Effector memory CD8-positive, alpha-beta T cell (primary cell): Measurements from ENCODE around the gene ARHGAP18.

Source experiments
- ATAC-seq: fragments of 150-1000 bp; cut with Tn5 transposase; replicated peaks from 2 replicates; pipeline ENCODE4 v1.10.0; 2021; ENCODE audit warnings: mild to moderate bottlenecking, moderate library complexity
- DNase-seq, 3 experiments: peaks; one replicate each; pipeline ENCODE4 v3.0.0; 2021
- H3K27ac Mint-ChIP-seq, 2 donors: one replicate each; pipeline ENCODE4 v1.8.0; 2022; ENCODE audit warnings: mild to moderate bottlenecking in 2 of 2, mixed read lengths in 2 of 2, moderate library complexity in 2 of 2
- H3K27me3 Mint-ChIP-seq, 2 donors: one replicate each; pipeline ENCODE4 v1.8.0; 2022; ENCODE audit warnings: mixed read lengths in 2 of 2
- H3K36me3 Mint-ChIP-seq: one replicate; pipeline ENCODE4 v1.8.0; 2022; ENCODE audit warnings: mild to moderate bottlenecking, moderate library complexity, mixed read lengths; ENCODE audit not compliant: insufficient read depth
- H3K4me1 Mint-ChIP-seq, 2 donors: one replicate each; pipeline ENCODE4 v1.8.0; 2022; ENCODE audit warnings: low read depth in 2 of 2, mixed read lengths in 2 of 2
- H3K4me3 Mint-ChIP-seq, 2 donors: one replicate each; pipeline ENCODE4 v1.8.0; 2022; ENCODE audit warnings: mild to moderate bottlenecking in 2 of 2, mixed read lengths in 2 of 2, moderate library complexity in 2 of 2
- H3K9me3 Mint-ChIP-seq, 2 donors: one replicate each; pipeline ENCODE4 v1.8.0; 2022; ENCODE audit warnings: mixed read lengths in 2 of 2

ARHGAP18 gene

DNA sequence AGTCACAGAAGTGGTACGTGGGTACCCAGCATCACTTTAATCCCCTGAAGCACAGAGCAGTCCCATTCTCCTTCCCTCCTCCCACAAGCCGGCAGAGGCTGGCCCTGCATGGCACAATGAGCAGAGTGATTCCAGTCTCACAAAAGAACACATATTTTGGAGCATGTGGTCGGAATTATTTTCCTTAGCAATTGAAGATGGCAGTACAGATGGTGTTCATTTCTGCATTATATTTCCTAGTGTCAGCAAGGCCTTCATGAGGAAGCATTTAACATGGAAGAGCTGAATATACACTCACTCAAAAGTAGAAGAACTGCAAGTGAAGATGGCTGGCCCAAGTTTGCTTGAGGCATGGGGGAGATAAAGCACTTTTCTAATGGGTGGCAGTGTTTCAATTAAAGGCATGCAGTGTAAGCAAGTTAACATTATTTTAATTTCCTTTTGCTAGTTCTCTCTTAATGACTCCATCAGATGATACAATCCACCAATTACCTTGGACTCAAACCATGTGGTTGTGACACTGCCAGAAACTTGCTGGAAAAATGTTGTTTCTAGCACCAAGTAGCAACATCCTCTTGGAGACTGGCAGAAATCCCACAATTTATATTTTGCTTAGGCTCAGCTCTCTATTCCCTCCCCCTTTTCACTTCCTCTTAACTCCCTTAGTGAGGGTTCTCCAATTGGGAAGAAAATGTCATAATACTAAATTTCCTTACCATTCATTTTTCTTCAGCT is 74.4 kb downstream of the ARHGAP18 start:
- ATAC-seq = no peak

DNA sequence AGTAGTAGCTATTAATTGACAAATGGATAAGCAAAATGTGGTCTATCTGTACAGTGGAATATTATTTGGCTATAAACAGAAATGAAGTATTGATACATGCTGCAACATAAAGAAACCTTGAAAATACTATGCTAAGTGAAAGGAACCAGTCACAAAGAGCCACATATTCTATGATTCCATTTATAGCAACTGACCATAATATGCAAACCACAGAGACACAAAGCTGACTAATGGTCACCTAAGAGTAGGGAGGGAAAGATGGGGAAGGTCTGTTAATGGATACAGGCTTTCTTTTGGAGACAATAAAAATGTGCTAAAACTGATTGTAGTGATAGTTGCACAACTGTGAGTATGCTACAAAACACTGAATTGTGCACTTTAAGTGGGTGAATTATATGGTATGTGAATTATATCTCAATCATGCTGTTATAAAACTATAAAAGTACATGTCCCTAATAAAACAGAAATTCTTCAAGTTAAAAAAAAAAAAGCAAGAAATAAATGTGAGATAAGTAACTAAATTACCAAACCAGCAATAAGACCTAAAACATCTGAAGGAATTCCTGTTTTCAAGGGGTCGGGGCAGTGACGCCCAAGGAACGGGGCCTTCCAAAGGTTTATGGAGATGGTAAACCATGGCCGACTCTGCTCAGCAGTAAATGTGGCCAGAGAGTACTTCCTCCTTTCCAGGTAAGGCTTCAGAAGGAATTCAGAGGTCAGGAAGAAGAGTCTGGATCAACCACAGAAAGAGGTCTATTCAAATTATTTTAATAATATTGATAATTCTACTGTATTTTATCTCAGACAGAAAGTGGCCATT is 75.4 kb downstream of the ARHGAP18 start:
- no peaks in the 10 kb centered on the region for H3K36me3 Mint-ChIP-seq
- ATAC-seq = no peak
- no peaks in the 10 kb centered on the region for H3K4me1 Mint-ChIP-seq
- no peaks in the 10 kb centered on the region for H3K27me3 Mint-ChIP-seq
- no peak overlapping the region for H3K27ac Mint-ChIP-seq
- no peaks in the 10 kb centered on the region for H3K9me3 Mint-ChIP-seq
- DNase-seq = no peak
- H3K4me3 Mint-ChIP-seq = no peak overlapping the region

More for the DNA sequence above, 74.4 kb downstream of the ARHGAP18 start:
- no peaks in the 10 kb centered on the region for H3K4me1 Mint-ChIP-seq
- no peak overlapping the region for H3K4me3 Mint-ChIP-seq
- H3K27me3 Mint-ChIP-seq = no peaks in the 10 kb centered on the region
- H3K27ac Mint-ChIP-seq = no peak overlapping the region
- no peaks in the 10 kb centered on the region for H3K36me3 Mint-ChIP-seq
- H3K9me3 Mint-ChIP-seq = no peaks in the 10 kb centered on the region
- no peak for DNase-seq

DNA sequence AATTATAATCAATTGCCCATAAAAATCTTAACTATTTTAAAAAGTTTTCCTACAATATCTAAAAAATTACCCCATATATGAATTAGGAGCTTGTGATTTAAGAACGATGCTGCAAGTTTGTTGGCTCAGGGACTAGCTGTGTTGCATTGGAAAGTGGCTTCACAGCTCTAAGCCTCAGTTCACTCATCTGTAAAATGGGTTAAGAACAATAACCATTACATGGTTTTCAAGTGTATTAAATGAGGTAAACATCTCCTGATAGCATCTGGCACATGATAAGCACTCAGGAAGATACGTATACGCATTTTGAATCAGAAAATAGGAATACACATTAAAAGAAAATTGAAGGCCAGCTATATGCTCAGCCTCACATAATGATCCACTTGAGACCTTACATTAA is 76.4 kb downstream of the ARHGAP18 start:
- no peaks in the 10 kb centered on the region for H3K4me1 Mint-ChIP-seq
- no peak overlapping the region for H3K27ac Mint-ChIP-seq
- no peak for DNase-seq
- no peaks in the 10 kb centered on the region for H3K27me3 Mint-ChIP-seq
- peaks cover 4% of the 10 kb centered on the region for H3K36me3 Mint-ChIP-seq
- no peak overlapping the region for H3K4me3 Mint-ChIP-seq
- H3K9me3 Mint-ChIP-seq = no peaks in the 10 kb centered on the region
- no peak for ATAC-seq

DNA sequence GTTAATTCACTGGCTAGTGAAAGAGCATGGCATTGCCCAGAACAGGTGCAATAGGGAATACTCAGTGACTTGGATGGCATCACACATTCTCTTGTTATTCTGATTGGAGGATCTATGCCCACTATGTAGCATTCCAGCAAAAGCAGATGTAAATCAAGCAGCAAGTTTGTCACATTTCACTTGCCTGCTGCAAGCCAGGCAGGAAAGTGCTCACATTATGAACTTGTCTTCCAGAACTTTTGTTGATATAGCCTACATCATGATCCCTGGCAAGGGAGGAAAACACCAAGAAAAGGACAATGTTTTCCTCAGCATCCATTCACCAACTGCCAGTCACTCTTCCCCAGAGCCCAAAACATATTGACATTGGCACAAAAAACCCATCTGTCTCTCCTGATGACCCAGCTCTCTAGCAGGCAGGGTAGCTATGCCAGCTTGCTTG is 77.8 kb downstream of the ARHGAP18 start:
- Mint-ChIP-seq H3K27me3 (no peaks in the 10 kb centered on the region), H3K4me3 (no peak overlapping the region), H3K9me3 (no peaks in the 10 kb centered on the region), H3K27ac (no peak overlapping the region), H3K36me3 (peaks cover 11% of the 10 kb centered on the region), H3K4me1 (peaks cover 0 to 3% of the 10 kb centered on the region in 2 donors)
- ATAC-seq (no peak), DNase-seq (no peak)

DNA sequence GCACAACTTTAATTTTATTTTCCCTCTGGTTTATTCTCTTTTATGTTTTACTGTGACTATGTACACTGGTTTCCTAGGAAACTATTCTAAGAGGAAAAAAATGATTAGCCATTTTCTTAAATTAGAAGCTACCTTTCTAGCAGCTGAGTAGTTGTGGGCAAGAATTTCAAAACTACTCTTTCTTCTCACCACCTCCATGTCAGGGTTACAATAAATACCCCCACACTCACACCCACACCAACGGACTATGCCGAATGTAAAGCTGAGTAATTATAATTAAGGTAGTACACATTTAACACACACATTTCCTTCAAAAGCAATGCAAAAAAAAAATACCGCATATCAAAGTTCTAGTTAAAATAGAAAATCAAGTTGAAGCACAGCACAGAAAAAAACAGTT is 78.9 kb downstream of the ARHGAP18 start:
- no peak for ATAC-seq
- Mint-ChIP-seq H3K4me3 (no peak overlapping the region), H3K9me3 (no peaks in the 10 kb centered on the region), H3K4me1 (peaks cover 0 to 3% of the 10 kb centered on the region in 2 donors), H3K27ac (peak overlapping the region in 1 of 2 donors; percentile 35), H3K27me3 (no peaks in the 10 kb centered on the region), H3K36me3 (peaks cover 12% of the 10 kb centered on the region)
- DNase-seq = no peak

DNA sequence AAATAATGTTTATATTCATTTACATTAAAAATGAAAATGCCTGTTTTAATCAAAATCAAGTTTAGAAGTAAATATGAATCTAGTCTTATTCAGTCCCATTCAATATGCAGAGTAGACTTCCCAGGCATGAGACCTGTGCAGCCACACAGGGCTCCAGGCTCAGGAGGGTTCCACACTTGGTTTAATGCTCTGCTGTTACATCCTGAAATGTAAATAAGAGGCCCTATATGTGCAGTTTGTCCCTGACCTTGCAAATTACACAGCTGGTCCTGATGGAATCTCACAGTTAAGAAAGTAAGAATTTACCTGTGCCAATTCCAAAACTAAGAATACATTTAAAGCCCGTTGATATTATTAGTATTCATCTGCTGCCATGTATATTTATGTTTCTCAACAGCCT is 79.4 kb downstream of the ARHGAP18 start:
- Mint-ChIP-seq H3K4me1 (peaks cover 0 to 3% of the 10 kb centered on the region in 2 donors), H3K27me3 (no peaks in the 10 kb centered on the region), H3K9me3 (no peaks in the 10 kb centered on the region), H3K4me3 (no peak overlapping the region), H3K36me3 (peaks cover 12% of the 10 kb centered on the region), H3K27ac (no peak overlapping the region)
- no peak for DNase-seq
- ATAC-seq = no peak

DNA sequence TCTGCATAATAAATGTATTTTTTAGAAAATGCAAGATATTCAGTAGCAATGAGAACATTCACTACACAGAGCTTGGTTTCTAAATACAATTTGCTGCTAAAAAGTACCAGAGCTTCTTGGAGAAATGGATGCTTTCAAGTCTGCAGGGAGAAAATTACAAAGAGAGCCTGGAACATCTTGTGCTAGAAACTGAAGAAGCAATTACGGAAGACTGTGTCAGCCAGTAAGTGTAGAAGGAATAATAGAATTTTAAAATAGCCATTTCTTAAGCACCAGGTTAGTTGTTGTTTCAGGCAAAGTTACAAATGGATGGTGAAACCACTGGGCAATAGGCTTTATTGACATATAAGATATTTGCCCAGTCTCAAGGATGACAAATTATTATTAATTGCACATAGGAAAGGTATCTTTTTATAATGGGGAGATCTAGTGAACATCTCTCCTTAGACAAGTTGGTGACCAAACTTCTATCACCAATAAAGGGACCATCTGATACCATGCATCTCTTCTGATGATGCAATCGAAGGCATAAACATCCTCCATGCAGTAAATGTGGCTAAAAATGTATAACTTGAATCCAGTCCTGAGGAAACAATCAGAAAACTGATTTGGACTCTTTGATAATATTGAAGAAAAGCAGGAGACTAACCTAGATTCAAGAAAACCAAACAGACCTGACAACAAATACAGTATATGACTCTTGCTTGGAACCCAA is 81.7 kb downstream of the ARHGAP18 start:
- no peak for ATAC-seq
- no peaks in the 10 kb centered on the region for H3K27me3 Mint-ChIP-seq
- no peak overlapping the region for H3K4me3 Mint-ChIP-seq
- no peaks in the 10 kb centered on the region for H3K9me3 Mint-ChIP-seq
- H3K4me1 Mint-ChIP-seq = peaks cover 0 to 3% of the 10 kb centered on the region in 2 donors
- no peak overlapping the region for H3K27ac Mint-ChIP-seq
- peaks cover 12% of the 10 kb centered on the region for H3K36me3 Mint-ChIP-seq
- DNase-seq = no peak

DNA sequence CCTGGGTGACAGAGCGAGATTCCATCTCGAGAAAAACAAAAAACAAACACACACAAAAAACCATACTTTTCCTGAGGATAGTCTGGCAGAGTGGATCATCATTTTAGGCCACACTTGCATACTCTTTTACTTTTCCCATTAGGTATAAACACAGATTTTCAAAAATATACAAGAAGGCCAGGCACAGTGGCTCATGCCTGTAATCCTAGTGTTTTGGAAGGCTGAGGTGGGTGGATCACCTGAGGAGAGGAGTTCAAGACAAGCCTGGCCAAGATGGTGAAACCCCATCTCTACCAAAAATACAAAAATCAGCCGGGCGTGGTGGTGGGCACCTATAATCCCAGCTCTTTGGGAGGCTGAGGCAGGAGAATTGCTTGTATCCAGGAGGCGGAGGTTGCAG is 85.5 kb downstream of the ARHGAP18 start:
- ATAC-seq (no peak), DNase-seq (no peak)
- no peak overlapping the region for H3K4me3 Mint-ChIP-seq
- peaks cover 0 to 3% of the 10 kb centered on the region in 2 donors for H3K4me1 Mint-ChIP-seq
- H3K27ac Mint-ChIP-seq = no peak overlapping the region
- no peaks in the 10 kb centered on the region for H3K27me3 Mint-ChIP-seq
- H3K9me3 Mint-ChIP-seq = no peaks in the 10 kb centered on the region
- H3K36me3 Mint-ChIP-seq = peaks cover 12% of the 10 kb centered on the region

DNA sequence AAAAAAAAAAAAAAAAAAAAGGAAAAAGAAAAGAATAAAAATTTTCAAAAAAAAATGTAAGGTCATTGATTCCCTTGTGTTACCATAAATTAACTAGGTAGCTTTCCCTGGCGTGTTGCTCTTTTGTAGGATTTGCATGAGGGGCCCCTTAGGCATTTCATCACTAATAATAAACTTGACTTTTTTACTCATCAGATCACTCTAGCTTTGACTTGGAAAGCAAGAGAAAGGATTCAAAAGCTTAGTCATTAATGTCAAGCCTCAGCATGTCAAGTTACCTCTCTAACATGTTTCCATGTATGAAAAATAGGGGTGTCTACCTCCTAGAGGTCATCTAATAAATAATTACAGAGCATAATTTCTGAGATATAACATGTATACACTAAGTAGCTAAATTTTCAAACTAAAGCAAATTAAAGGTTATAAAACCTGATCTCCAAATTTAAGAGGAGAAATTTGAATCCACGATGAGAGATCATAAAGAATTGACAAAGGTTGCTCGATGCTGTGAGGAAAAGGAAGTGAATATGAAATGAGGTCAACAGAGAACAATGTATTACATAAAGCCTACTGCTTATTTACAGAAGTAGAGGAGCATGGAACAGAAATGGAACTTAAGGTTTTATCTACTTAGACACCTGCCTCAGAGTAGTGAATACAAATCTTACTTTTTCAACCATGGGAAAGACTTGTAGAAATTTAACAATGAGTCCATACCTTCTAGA is 86.8 kb downstream of the ARHGAP18 start:
- H3K4me1 Mint-ChIP-seq = peaks cover 0 to 7% of the 10 kb centered on the region in 2 donors
- peaks cover 13% of the 10 kb centered on the region for H3K36me3 Mint-ChIP-seq
- H3K27ac Mint-ChIP-seq = no peak overlapping the region
- no peak overlapping the region for H3K4me3 Mint-ChIP-seq
- no peaks in the 10 kb centered on the region for H3K27me3 Mint-ChIP-seq
- DNase-seq = no peak
- ATAC-seq = no peak
- no peaks in the 10 kb centered on the region for H3K9me3 Mint-ChIP-seq

DNA sequence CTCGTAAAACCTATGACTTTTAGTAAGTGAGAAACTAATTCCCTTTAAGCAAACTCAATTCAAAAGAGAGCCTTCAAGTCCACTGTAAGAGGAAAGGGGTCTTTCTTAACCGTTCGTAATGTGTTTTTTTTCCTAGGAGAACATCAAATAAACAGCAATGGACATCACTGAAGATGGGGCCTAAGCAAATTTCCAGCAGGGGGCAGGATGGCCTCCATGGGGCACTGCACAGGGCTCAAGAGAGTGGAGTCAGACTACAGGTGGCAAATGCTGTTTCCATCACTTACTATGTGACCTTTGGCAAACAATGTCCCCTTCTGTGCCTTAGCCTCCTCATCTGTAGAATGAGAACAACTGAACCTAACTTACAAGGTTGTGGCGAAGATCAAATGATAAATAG is 88.7 kb downstream of the ARHGAP18 start:
- Mint-ChIP-seq H3K27me3 (no peaks in the 10 kb centered on the region), H3K36me3 (peaks cover 6% of the 10 kb centered on the region), H3K9me3 (no peaks in the 10 kb centered on the region), H3K4me3 (no peak overlapping the region), H3K4me1 (peaks cover 0 to 4% of the 10 kb centered on the region in 2 donors), H3K27ac (no peak overlapping the region)
- peak; percentile 58 for ATAC-seq
- DNase-seq = peak; percentile 9 to 23 (median 13)

DNA sequence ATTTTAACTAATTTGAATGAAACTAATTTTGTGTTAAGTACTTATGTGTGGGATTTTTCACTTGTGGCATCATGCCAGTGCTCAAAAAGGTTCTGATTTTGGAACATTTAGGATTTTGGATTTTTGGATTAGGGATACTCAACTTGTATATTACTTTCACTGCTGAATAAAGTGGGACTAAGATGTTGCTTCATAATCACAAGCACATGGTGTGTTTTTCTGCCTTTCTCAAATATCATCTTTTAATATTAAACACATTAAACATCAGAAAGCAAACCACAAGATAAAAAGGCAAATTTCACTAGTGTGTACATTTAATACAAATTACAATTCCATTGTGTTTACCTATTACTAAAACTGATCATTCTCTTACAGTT is 89.8 kb downstream of the ARHGAP18 start:
- ATAC-seq (no peak), DNase-seq (no peak)
- H3K4me3 Mint-ChIP-seq = no peak overlapping the region
- H3K27me3 Mint-ChIP-seq = no peaks in the 10 kb centered on the region
- H3K27ac Mint-ChIP-seq = no peak overlapping the region
- no peaks in the 10 kb centered on the region for H3K9me3 Mint-ChIP-seq
- peaks cover 0 to 4% of the 10 kb centered on the region in 2 donors for H3K4me1 Mint-ChIP-seq
- H3K36me3 Mint-ChIP-seq = peaks cover 6% of the 10 kb centered on the region

DNA sequence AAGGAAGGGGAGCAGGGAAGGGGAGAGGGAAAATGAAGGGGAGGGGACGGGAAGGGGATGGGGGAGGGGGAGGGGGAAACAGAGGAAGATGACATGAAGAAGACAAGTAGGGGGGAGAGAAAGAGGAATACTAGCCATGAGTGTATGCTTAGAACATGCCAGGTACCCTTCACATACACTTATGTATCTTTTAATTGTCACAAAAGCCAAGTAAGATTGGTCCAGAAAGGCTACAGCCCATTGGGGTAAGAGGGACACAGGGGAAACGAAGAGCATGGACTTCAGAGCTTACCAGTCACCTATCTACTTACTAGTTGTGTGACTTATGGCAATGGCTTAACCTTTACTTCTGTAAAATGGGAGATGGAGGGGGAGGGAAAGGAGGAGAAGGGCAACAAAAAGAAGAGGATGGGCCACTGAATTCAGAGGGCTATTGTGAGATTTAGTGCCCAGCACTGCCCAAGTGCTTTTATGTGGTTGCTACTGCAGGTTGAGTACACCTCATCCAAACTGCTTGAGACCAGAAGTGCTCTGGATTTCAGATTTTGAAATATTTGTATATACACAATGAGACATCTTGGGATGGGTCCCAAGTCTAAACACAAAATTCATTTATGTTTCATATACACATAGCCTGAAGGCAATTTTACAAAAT is 90.3 kb downstream of the ARHGAP18 start:
- DNase-seq (no peak), ATAC-seq (no peak)
- Mint-ChIP-seq H3K36me3 (peaks cover 6% of the 10 kb centered on the region), H3K27me3 (no peaks in the 10 kb centered on the region), H3K4me1 (peaks cover 0 to 4% of the 10 kb centered on the region in 2 donors), H3K4me3 (no peak overlapping the region), H3K9me3 (no peaks in the 10 kb centered on the region), H3K27ac (no peak overlapping the region)

DNA sequence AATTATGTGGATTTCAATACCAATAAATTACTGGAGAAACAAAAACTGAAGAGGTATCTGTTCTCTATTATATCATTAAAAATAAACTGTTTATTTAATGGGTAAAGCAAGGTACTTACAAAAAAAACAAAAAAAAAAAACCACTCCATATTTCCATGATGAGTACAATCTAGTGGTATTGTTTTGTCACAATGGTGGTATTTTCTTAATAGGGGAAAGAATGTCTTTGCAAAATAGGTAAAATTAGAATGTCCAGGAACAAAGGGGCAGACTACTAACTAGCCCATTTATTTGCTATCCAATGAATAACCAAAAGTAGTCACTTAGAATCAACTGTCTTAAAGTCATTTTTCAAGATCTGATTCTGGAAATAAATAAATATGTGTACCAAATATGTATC is 92.0 kb downstream of the ARHGAP18 start:
- ATAC-seq (no peak), DNase-seq (no peak)
- H3K36me3 Mint-ChIP-seq = peaks cover 6% of the 10 kb centered on the region
- no peak overlapping the region for H3K27ac Mint-ChIP-seq
- no peaks in the 10 kb centered on the region for H3K9me3 Mint-ChIP-seq
- H3K27me3 Mint-ChIP-seq = no peaks in the 10 kb centered on the region
- H3K4me3 Mint-ChIP-seq = no peak overlapping the region
- peaks cover 0 to 4% of the 10 kb centered on the region in 2 donors for H3K4me1 Mint-ChIP-seq
